Motor neuron (in vitro differentiated cells): ENCODE results near the gene FBXO10. TPM values are rescaled to one million over a fixed set of nuclear protein-coding genes. Genes with fewer than 3 reads are reported as not detected.
A peak's percentile ranks its signal among the peaks of the same experiment; 100 is the strongest.
"Not testable (repeated sequence)": the region's sequence is repeated elsewhere in the genome, so short reads cannot be mapped to it uniquely, and the experiment has no call there.

Experiments
- ATAC-seq, 8 experiments: fragments of 200-7000 bp; cut with Tn5 transposase; replicated peaks in 6 of 8; 2 replicates each; pipeline ENCODE4 v1.8.0; 2021; ENCODE audit warnings: mild to moderate bottlenecking in 8 of 8, moderate library complexity in 8 of 8
- H3K27ac ChIP-seq, 2 donors: fragments of 250-450 bp; sonication (Bioruptor Pico); 2 replicates each; pipeline ENCODE4 v1.9.0; 2021; ENCODE audit warnings: antibody characterized with exemption in 2 of 2, mild to moderate bottlenecking in 2 of 2, moderate library complexity in 1 of 2
- H3K4me1 ChIP-seq, 2 donors: fragments of 250-450 bp; sonication (Bioruptor Pico); replicated peaks in 1 of 2; 2 replicates each; pipeline ENCODE4 v1.6.1; 2021; ENCODE audit warnings: antibody characterized with exemption in 2 of 2, mild to moderate bottlenecking in 2 of 2, moderate library complexity in 1 of 2
- H3K4me3 ChIP-seq, 5 donors: fragments of 250-450 bp; sonication (Bioruptor Pico); 2 replicates each; pipeline ENCODE4 v1.9.0; 2021; ENCODE audit warnings: antibody characterized with exemption in 5 of 5, mild to moderate bottlenecking in 5 of 5, moderate library complexity in 4 of 5
- WGBS, 10 experiments: fragments of 450-650 bp; shearing (Covaris generic); methylation state at CpG; one replicate each; pipeline ENCODE4 v1.0.0; 2022; 5-methylcytosine and 5-hydroxymethylcytosine counted together
- in situ Hi-C, 9 experiments: fragments of 400-800 bp; cut with MboI; loops; one replicate each; pipeline ENCODE4 v1.15.0; 2021; ENCODE audit warnings: low sequenced_read_pairs in 9 of 9, low pct_unique_long_range_greater_than_20kb in 2 of 9; ENCODE audit not compliant: unreplicated experiment in 9 of 9
- total RNA-seq, 8 experiments: library from RNA; unstranded; fragments of 300-600 nt; gene quantifications; 2 replicates each; pipeline versions ENCODE4 v1.2.3 to v1.2.4, GENCODE V29; 2022

Gene FBXO10
- total RNA-seq, 8 experiments from 2014 or later = 7.6 to 20.6 (median 13.5) TPM

DNA sequence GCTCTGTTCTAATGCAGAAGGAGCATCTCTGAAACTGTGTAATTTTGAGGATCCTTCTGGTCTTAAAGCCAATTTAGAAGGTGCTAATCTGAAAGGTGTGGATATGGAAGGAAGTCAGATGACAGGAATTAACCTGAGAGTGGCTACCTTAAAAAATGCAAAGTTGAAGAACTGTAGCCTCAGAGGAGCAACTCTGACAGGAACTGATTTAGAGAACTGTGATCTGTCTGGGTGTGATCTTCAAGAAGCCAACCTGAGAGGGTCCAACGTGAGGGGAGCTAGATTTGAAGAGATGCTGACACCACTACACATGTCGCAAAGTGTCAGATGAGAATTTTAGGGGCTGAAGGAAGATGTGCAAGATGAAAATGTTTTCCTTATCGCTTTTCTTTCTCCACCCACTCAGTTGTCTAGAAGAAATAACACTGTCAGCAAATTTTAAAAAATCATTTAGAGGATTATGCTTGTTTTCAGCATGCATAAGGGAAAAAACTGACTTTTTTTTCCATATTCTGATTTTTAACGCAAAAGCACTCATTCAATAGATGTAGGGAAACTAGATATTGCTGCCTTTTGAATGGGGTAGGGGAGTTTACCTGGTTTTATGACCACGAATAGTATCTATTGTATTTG lies 98.1 kb downstream of the FBXO10 start:
- WGBS, 10 experiments = 34 to 100% (median 63%) methylated on average over 1 to 5 of the region's 5 CpGs; no CpG with 5 or more reads in 1 of the 10 experiments
- H3K27ac ChIP-seq, ATAC-seq, H3K4me1 ChIP-seq, H3K4me3 ChIP-seq: not testable (repeated sequence)
- in situ Hi-C loops = loop anchor here in 3 of 9 experiments (25.0 kb wide), 3 partner anchors 109 to 434 kb away; partner anchors contain the start of genes FBXO10 (in 2 of the 3), TOMM5 (in 2 of the 3), EXOSC3 (in 1 of the 3) and SLC25A51 (in 1 of the 3)

DNA sequence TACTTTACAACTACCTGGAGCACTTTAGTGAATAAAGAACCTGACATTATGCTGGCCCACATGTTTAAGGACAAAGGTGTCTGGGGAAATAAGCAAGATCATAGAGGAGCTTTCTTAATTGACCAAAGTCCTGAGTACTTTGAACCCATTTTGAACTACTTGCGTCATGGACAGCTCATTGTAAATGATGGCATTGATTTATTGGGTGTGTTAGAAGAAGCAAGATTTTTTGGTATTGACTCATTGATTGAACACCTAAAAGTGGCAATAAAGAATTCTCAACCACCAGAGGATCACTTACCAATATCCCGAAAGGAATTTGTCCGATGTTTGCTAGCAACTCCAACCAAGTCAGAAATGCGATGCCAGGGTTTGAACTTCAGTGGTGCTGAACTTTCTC lies 98.7 kb downstream of the FBXO10 start:
- ATAC-seq, H3K4me1 ChIP-seq, H3K4me3 ChIP-seq, H3K27ac ChIP-seq: not testable (repeated sequence)
- 47 to 100% (median 88%) methylated on average over 1 to 3 of the region's 4 CpGs; no CpG with 5 or more reads in 2 of the 10 experiments for WGBS, 10 experiments
- in situ Hi-C loops = loop anchor here in 3 of 9 experiments (25.0 kb wide), 3 partner anchors 110 to 435 kb away; partner anchors contain the start of genes FBXO10 (in 2 of the 3), TOMM5 (in 2 of the 3), EXOSC3 (in 1 of the 3) and SLC25A51 (in 1 of the 3)

DNA sequence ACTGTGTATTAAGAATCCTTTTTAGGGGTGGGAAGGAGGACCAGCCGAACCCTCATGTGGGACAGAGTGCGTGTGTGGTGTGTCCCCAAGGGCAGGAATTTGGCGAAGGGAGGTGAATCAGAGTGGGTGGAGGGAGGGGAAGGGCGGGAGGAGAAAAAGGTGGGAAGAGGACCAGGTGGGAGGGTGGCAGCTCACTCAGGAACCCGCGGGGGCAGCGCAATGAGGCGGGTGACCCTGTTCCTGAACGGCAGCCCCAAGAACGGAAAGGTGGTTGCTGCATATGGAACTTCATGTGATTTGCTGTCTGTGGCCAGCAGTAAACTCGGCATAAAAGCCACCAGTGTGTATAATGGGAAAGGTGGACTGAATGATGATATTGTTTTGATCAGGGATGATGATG lies 99.2 kb downstream of the FBXO10 start:
- H3K27ac ChIP-seq = no peak overlapping the region
- H3K4me3 ChIP-seq = no peak overlapping the region
- no peaks in the 10 kb centered on the region for H3K4me1 ChIP-seq
- in situ Hi-C loops = loop anchor here in 3 of 9 experiments (25.0 kb wide), 3 partner anchors 110 to 435 kb away; partner anchors contain the start of genes FBXO10 (in 2 of the 3), TOMM5 (in 2 of the 3), EXOSC3 (in 1 of the 3) and SLC25A51 (in 1 of the 3)
- no peak for ATAC-seq
- WGBS, 10 experiments = 29 to 100% (median 93%) methylated on average over 1 to 5 of the region's 11 CpGs; no CpG with 5 or more reads in 5 of the 10 experiments

DNA sequence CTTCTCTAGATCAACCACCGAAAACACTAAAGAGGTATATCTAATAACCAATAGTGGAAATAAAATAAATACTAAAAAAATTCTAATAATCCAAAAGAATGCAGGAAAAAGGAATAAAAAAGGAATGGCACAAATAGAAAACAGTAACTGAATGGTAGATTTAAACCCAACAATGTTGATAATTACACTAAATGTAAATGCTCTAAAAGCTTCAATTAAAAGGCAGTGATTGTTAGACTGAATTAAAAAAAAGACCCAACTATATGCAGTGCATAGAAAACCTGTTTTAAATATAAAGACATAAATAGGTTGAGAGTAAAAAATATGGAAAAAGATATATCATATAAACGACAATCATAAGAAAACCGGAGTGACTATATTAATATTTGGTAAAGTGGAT lies 101.7 kb downstream of the FBXO10 start:
- WGBS, 10 experiments = 66 to 98% (median 90%) methylated on average over 1 to 3 of the region's 3 CpGs
- no peak overlapping the region for H3K27ac ChIP-seq
- H3K4me3 ChIP-seq = no peak overlapping the region
- H3K4me1 ChIP-seq = no peaks in the 10 kb centered on the region
- in situ Hi-C loops = no loop called here
- ATAC-seq = no peak

DNA sequence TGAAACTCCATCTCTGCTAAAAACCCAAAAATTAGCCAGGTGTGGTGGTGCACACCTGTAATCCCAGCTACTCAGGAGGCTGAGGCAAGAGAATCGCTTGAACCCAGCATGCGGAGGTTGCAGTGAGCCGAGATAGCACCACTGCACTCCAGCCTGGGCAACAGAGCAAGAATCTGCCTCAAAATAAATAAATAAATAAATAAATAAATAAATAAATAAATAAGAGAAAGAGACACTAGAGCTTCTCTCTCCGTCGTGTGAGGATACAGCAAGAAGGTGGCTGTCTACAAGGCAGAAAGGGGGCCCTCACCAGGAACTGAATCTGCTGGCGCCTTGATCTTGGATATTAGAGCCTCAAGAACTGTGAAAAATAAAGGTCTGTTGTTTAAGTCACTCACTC lies 102.2 kb downstream of the FBXO10 start:
- H3K27ac ChIP-seq, H3K4me1 ChIP-seq, H3K4me3 ChIP-seq, ATAC-seq, in situ Hi-C loops: not testable (repeated sequence)
- 29 to 69% (median 39%) methylated on average over 3 to 6 of the region's 6 CpGs for WGBS, 10 experiments

DNA sequence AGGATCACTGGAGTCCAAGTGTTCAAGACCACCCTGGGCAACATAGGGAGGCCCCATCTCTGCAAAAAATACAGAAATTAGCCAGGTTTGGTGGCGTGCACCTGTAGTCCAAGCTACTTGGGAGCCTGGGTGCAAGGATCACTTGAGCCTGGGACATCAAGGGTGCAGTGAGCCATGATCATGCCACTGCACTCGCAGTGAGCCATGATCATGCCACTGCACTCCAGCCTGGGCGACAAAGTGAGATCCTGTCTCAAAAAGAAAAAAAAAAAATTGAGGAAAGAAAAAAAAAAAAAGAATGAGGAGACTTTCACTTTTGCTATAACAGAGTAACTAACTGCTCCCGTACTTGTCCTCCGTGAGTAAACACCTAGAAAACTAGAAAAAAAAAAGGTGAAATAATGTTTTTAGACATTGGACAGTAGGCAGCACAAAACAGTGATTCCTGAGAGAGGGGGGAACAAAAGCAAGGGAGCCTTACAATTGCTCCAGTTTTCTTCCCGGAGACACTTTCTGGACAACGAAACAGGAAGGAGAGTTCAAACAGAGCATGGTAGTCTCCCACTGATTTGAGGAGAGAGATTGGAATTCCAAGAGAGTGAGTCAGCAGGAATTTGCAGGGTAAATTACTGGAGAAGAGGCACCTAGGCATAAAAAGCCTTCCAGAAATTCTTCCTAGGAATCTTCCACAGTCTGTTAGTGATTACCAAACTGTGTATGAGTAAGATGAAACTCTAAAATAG lies 104.1 kb downstream of the FBXO10 start:
- H3K4me3 ChIP-seq = no peak overlapping the region
- no peaks in the 10 kb centered on the region for H3K4me1 ChIP-seq
- in situ Hi-C loops = no loop called here
- H3K27ac ChIP-seq = no peak overlapping the region
- ATAC-seq = peak in 7 of 8 experiments; percentile 31 to 99 (median 70)
- WGBS, 10 experiments = 0 to 100% (median 44%) methylated on average over 1 to 7 of the region's 7 CpGs

DNA sequence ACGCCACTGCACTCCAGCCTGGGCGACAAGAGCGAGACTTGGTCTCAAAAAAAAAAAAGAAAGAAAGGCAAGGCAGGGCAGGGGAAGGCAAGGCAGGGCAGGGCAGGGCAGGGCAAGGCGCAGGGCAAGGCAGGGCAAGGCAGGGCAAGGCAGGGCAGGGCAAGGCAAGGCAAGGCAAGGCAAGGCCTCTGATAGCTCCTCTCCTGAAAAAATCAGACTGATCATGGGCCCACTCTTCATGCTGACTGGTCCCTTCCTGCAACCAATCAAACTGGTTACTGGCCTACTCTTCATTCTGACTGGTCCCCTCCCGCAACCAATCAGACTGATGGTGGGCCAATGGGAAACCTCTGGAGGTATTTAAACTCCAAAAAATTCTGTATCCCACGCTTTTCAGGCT lies 107.6 kb downstream of the FBXO10 start:
- 92 to 100% (median 100%) methylated on average over 1 to 2 of the region's 6 CpGs; no CpG with 5 or more reads in 4 of the 10 experiments for WGBS, 10 experiments
- Histone ChIP-seq H3K27ac (no peak overlapping the region), H3K4me1 (peaks cover 0 to 4% of the 10 kb centered on the region in 2 donors), H3K4me3 (no peak overlapping the region)
- ATAC-seq = no peak
- in situ Hi-C loops = no loop called here

DNA sequence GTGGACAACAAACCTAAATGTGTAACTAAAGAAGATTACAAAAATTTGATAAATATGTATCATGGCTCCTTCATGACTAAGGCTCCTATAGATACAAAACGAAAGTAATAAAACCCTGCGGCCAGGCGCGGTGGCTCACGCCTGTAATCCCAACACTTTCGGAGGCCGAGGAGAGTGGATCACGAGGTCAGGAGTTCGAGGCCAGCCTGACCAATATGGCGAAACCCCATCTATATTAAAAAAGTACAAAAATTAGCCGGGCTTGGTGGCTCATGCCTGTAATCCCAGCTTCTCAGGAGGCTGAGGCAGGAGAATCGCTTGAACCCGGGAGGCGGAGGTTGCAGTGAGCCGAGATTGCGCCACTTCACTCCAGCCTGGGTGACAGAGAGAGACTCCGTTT lies 108.7 kb downstream of the FBXO10 start:
- in situ Hi-C loops, H3K4me3 ChIP-seq, H3K4me1 ChIP-seq, H3K27ac ChIP-seq, ATAC-seq: not testable (repeated sequence)
- WGBS, 10 experiments = 80 to 100% (median 99%) methylated on average over 1 to 14 of the region's 17 CpGs; no CpG with 5 or more reads in 4 of the 10 experiments

DNA sequence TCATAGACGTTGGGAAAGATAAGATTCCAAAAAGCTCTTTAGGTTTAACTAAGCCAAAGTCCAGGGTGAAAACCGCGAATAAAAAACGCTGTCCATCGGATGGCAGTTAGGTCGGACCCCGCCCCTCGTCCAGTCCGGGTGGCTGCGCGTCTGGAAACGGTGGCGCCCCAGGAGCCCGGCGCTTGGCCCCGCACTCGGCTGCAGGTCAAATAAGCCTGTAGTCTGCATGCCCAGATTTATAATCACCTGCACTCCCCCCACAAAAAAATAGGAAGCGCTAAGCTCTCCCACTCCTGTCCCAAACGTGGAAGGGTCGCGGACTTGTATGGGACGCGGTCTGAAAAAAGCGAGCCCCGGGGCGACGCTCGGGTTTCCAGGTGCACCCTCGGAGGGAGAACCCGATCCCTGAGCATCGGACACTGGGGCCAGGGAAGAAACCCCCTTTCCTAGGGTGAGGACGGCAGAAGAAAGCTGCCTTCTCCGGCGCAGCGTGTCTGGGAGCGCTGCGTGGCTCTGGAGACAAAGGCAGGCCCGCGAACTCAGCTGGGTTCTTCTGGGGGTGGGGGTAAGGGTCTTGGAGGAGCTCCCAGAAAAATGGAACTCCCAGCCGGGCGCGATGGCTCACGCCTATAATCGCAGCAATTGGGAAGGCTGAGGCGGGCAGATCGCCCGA lies 110.0 kb downstream of the FBXO10 start:
- in situ Hi-C loops = no loop called here
- Histone ChIP-seq H3K4me3 (peak overlapping the region; percentile 83 to 98 (median 92)), H3K4me1 (peaks cover 0 to 10% of the 10 kb centered on the region in 2 donors), H3K27ac (peak overlapping the region; percentile 95 to 97)
- peak; percentile 10 to 27 (median 18) for ATAC-seq
- 0 to 3% (median 0%) methylated on average over 1 to 14 of the region's 47 CpGs; no CpG with 5 or more reads in 2 of the 10 experiments for WGBS, 10 experiments

DNA sequence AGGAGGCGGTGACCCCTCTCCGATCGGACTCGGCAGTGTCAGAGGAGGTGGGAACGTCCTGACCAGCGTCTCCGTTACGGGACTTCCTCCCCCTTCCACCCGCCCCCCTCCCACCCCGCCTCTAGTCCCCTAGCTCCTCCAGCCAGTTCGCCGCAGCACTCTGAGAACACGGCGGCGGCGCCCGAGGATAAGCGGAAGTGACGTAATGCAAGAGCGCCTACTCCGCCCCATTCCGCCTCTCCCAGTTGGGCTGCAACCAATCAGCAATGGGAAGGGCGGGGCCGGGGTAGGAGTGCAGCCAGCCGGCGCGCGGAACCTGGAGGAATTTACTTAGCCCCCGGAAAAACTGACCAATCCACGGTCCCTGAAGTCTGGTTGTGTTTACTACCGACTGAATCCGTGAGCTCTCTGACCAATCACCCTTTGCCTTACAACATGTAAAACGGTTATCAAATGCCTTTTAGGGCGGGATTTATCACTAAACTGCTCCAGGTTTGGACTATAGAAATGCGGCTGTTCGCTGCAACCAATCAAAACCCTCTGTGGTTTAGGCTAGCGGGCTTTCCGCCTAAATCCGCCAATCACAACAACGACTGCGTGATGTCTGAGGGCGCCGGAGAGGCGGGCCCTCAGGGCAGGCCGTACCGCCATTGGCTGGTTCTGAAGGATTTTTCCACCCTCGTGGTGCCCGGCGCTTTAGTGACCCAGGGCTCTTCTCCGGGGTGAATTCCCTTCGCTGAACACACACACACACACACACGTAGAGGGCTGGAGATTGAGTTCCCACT lies 110.7 kb downstream of the FBXO10 start, which contains the start of gene ZBTB5:
TSS of gene ZBTB5 (minus strand) at position 202 of the 788 bp plus-strand sequence. CDS start 22,899 bp downstream, outside the sequence.
- Histone ChIP-seq H3K27ac (peak within 1 kb of the TSS; percentile 95 to 97), H3K4me1 (peaks cover 0 to 10% of the 10 kb centered on the region in 2 donors), H3K4me3 (peak within 1 kb of the TSS; percentile 83 to 98 (median 92))
- peak; percentile 72 to 85 (median 82) for ATAC-seq
- WGBS, 10 experiments = 0 to 5% (median 0%) methylated on average over 1 to 7 of the region's 52 CpGs; no CpG with 5 or more reads in 5 of the 10 experiments
- in situ Hi-C loops = no loop called here

DNA sequence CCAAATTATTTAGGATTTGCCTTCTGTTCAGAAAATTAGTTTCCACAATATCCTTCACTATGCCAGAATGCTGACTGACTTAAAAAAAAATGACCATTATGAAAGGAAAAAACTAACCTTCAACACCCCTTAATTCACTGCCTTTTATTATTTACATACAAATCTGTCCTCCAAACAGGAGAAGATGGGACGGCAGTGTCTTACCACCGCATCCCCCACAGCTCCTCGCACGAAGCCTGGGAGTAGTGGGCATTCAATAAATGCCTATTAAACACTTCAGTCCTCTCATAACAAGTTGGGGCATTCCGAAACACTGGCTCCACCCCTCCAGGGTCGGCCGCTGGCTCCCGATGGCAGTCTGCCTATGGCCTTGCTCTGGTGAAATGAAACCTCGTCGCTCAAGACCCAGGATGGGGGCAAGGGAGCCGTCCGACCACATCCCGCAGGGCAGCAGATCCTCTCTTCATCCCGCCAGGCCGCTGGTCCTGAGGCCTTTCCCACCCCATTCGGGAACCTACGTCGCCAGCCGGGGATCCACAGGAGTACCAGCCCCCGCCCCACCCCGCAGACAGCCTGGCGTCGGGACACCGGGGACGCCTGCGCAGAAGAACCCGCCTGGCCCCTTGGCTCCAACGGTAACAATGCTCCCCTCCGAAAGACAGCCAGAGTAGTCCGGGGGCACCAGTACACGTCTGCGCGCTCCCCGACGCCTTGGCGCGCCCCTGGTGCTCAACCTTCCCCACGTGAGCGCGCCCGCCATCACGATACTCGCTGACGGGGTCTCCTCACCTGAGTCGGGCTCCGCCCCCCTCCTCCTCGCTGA lies 111.5 kb downstream of the FBXO10 start:
- Histone ChIP-seq H3K4me1 (peaks cover 0 to 10% of the 10 kb centered on the region in 2 donors), H3K27ac (peak overlapping the region; percentile 95 to 97), H3K4me3 (peak overlapping the region; percentile 83 to 98 (median 92))
- in situ Hi-C loops = no loop called here
- ATAC-seq = peak; percentile 18 to 56 (median 46)
- WGBS, 10 experiments = 0 to 3% (median 0%) methylated on average over 1 to 9 of the region's 47 CpGs; no CpG with 5 or more reads in 2 of the 10 experiments
